K562 (cell line): ENCODE measurements around the gene INPP5E. TPM values are rescaled to one million over a fixed set of nuclear protein-coding genes. Genes with fewer than 3 reads are reported as not detected.

Experiments
- ELK1 ChIP-seq: sonication (generic); formaldehyde crosslinking; IDR thresholded peaks from 2 replicates; pipeline ENCODE4 v1.8.1; 2022; ENCODE audit warnings: missing genetic modification reagents
- HMGXB4 ChIP-seq: sonication (generic); formaldehyde crosslinking; IDR thresholded peaks from 2 replicates; pipeline ENCODE4 v1.8.1; 2023; ENCODE audit warnings: mild to moderate bottlenecking, missing genetic modification reagents
- HOXB6 ChIP-seq: fragments of 250-450 bp; sonication (Bioruptor Pico); IDR thresholded peaks from 2 replicates; pipeline ENCODE4 v1.5.1; 2022; ENCODE audit warnings: mild to moderate bottlenecking, borderline replicate concordance
- PATZ1 ChIP-seq: fragments of 250-450 bp; sonication (Bioruptor Pico); IDR thresholded peaks from 2 replicates; pipeline ENCODE4 v1.5.0; 2020; ENCODE audit warnings: mild to moderate bottlenecking, borderline replicate concordance
- VEZF1 ChIP-seq: fragments of 200-800 bp; sonication (Bioruptor generic); IDR thresholded peaks from 2 replicates; pipeline ENCODE4 v1.6.1; 2017; ENCODE audit warnings: missing genetic modification characterization, missing compliant biosample characterization
- ZBTB11 ChIP-seq, 3 experiments: fragments of 200-800 bp in 1 of 3; fragments of 250-450 bp in 1 of 3; fragments of 450-650 bp in 1 of 3; sonication (Bioruptor Pico) in 1 of 3; sonication (Bioruptor generic) in 1 of 3; formaldehyde crosslinking in 1 of 3; IDR thresholded peaks; 2 replicates each; pipeline versions ENCODE4 v1.6.1 to v1.8.0; 2016 to 2022; ENCODE audit warnings: mild to moderate bottlenecking in 2 of 3, missing genetic modification characterization in 2 of 3, missing compliant biosample characterization in 1 of 3, moderate library complexity in 1 of 3
- ZFP91 ChIP-seq: sonication (generic); formaldehyde crosslinking; IDR thresholded peaks from 2 replicates; pipeline ENCODE4 v1.8.0; 2022; ENCODE audit warnings: mild to moderate bottlenecking, missing genetic modification reagents
- ZNF41 ChIP-seq: fragments of 250-450 bp; sonication (Bioruptor Pico); conservative IDR thresholded peaks from 2 replicates; pipeline ENCODE4 v1.4.0; 2020; ENCODE audit warnings: mild to moderate bottlenecking
- polyA plus RNA-seq, 8 experiments: library from polyadenylated mRNA; depleted of rRNA in 4 of 8; stranded (reverse) in 5 of 8; unstranded in 3 of 8; fragments of >200 nt; fragmentation: Nextera tagmentation in 2 of 8; fragmentation: Illumina TruSeq in 1 of 8; extraction: Ambion mirVana in 2 of 8; extraction: Trizol in 1 of 8; gene quantifications; 2 replicates each; pipeline versions ENCODE4 v1.2.1 to v1.2.3, GENCODE V29; 2011 to 2014; ENCODE audit warnings: inconsistent platforms in 1 of 8, missing spikeins in 1 of 8
- total RNA-seq, 7 experiments: library from RNA; depleted of rRNA in 6 of 7; stranded (reverse); fragments of >200 nt in 6 of 7; fragmentation: Illumina TruSeq in 2 of 7; extraction: Trizol in 2 of 7; gene quantifications; 2 replicates each; pipeline versions ENCODE4 v1.2.1 to v1.2.3, GENCODE V29; 2011 to 2021; ENCODE audit warnings: low replicate concordance in 1 of 7

The INPP5E gene
- total and polyA plus RNA-seq, 9 of the 15 experiments (the other 6 are each of a cell fraction or from before 2014, with no cell fraction given): 0.38 to 17.4 (median 4.9) TPM

- no peak for TF ChIP-seq HMGXB4 (CRISPR knock-in tag)
- TF ChIP-seq ZBTB11 (CRISPR knock-in tag; IDR thresholded peaks at IDR 0.05): no peak
- TF ChIP-seq ELK1 (CRISPR knock-in tag): no peak
- no peak for TF ChIP-seq ZNF41
- no peak for TF ChIP-seq PATZ1 (CRISPR knock-in tag)
- no peak for TF ChIP-seq HOXB6 (CRISPR knock-in tag)
- TF ChIP-seq VEZF1: no peak
- no peak for TF ChIP-seq ZFP91 (CRISPR knock-in tag)
Observed at GRCh38 chr9:136392538-136393449, 46.9 kb downstream of the INPP5E start (continued).
